WTC11 (cell line): ENCODE data around the gene SSB. TPM values are rescaled to one million over a fixed set of nuclear protein-coding genes. Genes with fewer than 3 reads are reported as not detected.

Experiments
- ATAC-seq: fragments of 200-7000 bp; cut with Tn5 transposase; 2 replicates; pipeline ENCODE4 v1.10.0; 2021; ENCODE audit warnings: mild to moderate bottlenecking, moderate library complexity
- CTCF ChIA-PET: fragments of 300-600 bp; sonication (Branson Sonifier 250); formaldehyde crosslinking; loops from one replicate; lab custom pipeline; 2021; ENCODE audit warnings: antibody characterized with exemption; lab: Charles Lee
- POLR2A ChIA-PET: fragments of 350-600 bp; sonication (Branson Sonifier 250); formaldehyde crosslinking; loops from one replicate; lab custom pipeline; 2021; ENCODE audit warnings: antibody characterized with exemption; lab: Charles Lee
- DNase-seq: peaks from one replicate; pipeline ENCODE4 v3.0.0; 2021; ENCODE audit warnings: low spot score
- H3K27ac Mint-ChIP-seq: 2 replicates; pipeline ENCODE4 v1.8.0; 2021; ENCODE audit warnings: mixed read lengths
- H3K27me3 Mint-ChIP-seq: 2 replicates; pipeline ENCODE4 v1.8.0; 2021; ENCODE audit warnings: low read depth, mild to moderate bottlenecking, moderate library complexity, mixed read lengths
- H3K36me3 Mint-ChIP-seq: 2 replicates; pipeline ENCODE4 v1.8.0; 2021; ENCODE audit warnings: mixed read lengths
- H3K4me1 Mint-ChIP-seq: 2 replicates; pipeline ENCODE4 v1.8.0; 2022; ENCODE audit warnings: mixed read lengths
- H3K4me3 Mint-ChIP-seq: 2 replicates; pipeline ENCODE4 v1.8.0; 2021; ENCODE audit warnings: mild to moderate bottlenecking, moderate library complexity, mixed read lengths
- H3K9me3 Mint-ChIP-seq: 2 replicates; pipeline ENCODE4 v1.8.0; 2021; ENCODE audit warnings: mixed read lengths
- CREM ChIP-seq: sonication (generic); formaldehyde crosslinking; IDR thresholded peaks from 2 replicates; pipeline ENCODE4 v1.8.1; 2022; ENCODE audit warnings: mild to moderate bottlenecking, missing genetic modification reagents, moderate library complexity
- FOXJ3 ChIP-seq: sonication (generic); formaldehyde crosslinking; IDR thresholded peaks from 2 replicates; pipeline ENCODE4 v1.9.0; 2021; ENCODE audit warnings: missing genetic modification reagents, mild to moderate bottlenecking, borderline replicate concordance
- FOXK1 ChIP-seq: sonication (generic); formaldehyde crosslinking; IDR thresholded peaks from 2 replicates; pipeline ENCODE4 v1.8.0; 2022; ENCODE audit warnings: mild to moderate bottlenecking, moderate library complexity, missing genetic modification reagents
- GABPB1 ChIP-seq: sonication (generic); formaldehyde crosslinking; IDR thresholded peaks from 2 replicates; pipeline ENCODE4 v1.8.1; 2023; ENCODE audit warnings: mild to moderate bottlenecking, missing genetic modification reagents
- GRHL2 ChIP-seq: fragments of 250-450 bp; sonication (Bioruptor Pico); IDR thresholded peaks from 2 replicates; pipeline ENCODE4 v1.8.0; 2022; ENCODE audit warnings: mild to moderate bottlenecking, moderate library complexity; ENCODE audit not compliant: insufficient replicate concordance, severe bottlenecking
- JAZF1 ChIP-seq: fragments of 250-450 bp; sonication (Bioruptor Pico); IDR thresholded peaks from 2 replicates; pipeline ENCODE4 v1.9.0; 2021; ENCODE audit warnings: moderate library complexity, mild to moderate bottlenecking, inconsistent platforms
- RORB ChIP-seq: fragments of 250-450 bp; sonication (Bioruptor Pico); IDR thresholded peaks from 2 replicates; pipeline ENCODE4 v1.9.0; 2021; ENCODE audit warnings: mild to moderate bottlenecking
- SMAD3 ChIP-seq: sonication (generic); formaldehyde crosslinking; IDR thresholded peaks from 2 replicates; pipeline ENCODE4 v1.8.0; 2022; ENCODE audit warnings: missing genetic modification reagents, mild to moderate bottlenecking, borderline replicate concordance
- SOX15 ChIP-seq: fragments of 250-450 bp; sonication (Bioruptor Pico); IDR thresholded peaks from 2 replicates; pipeline ENCODE4 v1.9.0; 2021; ENCODE audit warnings: mild to moderate bottlenecking
- TEAD1 ChIP-seq: sonication (generic); formaldehyde crosslinking; IDR thresholded peaks from 2 replicates; pipeline ENCODE4 v1.8.0; 2022; ENCODE audit warnings: mild to moderate bottlenecking, missing genetic modification reagents
- ZNF121 ChIP-seq: sonication (generic); formaldehyde crosslinking; IDR thresholded peaks from 2 replicates; pipeline ENCODE4 v1.8.0; 2023; ENCODE audit warnings: missing genetic modification reagents
- ZNF263 ChIP-seq: sonication (generic); formaldehyde crosslinking; IDR thresholded peaks from 2 replicates; pipeline ENCODE4 v1.8.1; 2022; ENCODE audit warnings: low read depth, mild to moderate bottlenecking, moderate library complexity, missing genetic modification reagents
- ZNF671 ChIP-seq: fragments of 250-450 bp; sonication (Bioruptor Pico); IDR thresholded peaks from 2 replicates; pipeline ENCODE4 v1.8.0; 2021; ENCODE audit warnings: mild to moderate bottlenecking
- total RNA-seq: library from RNA; stranded (reverse); gene quantifications from 3 replicates; pipeline ENCODE4 v1.2.3, GENCODE V29; 2021
- TF ChIP-seq, protein P1 (sequence below): sonication (generic); formaldehyde crosslinking; IDR thresholded peaks from 2 replicates; pipeline ENCODE4 v1.8.1; 2023; ENCODE audit warnings: mild to moderate bottlenecking, moderate library complexity, missing genetic modification reagents
- TF ChIP-seq, protein P2 (sequence below): fragments of 250-450 bp; sonication (Bioruptor Pico); IDR thresholded peaks from 2 replicates; pipeline ENCODE4 v1.9.0; 2021; ENCODE audit warnings: mild to moderate bottlenecking
- TF ChIP-seq, protein P3 (sequence below): sonication (generic); formaldehyde crosslinking; IDR thresholded peaks from 2 replicates; pipeline ENCODE4 v1.8.1; 2023; ENCODE audit warnings: mild to moderate bottlenecking, missing genetic modification reagents, moderate library complexity
- TF ChIP-seq, protein P4 (sequence below): fragments of 250-450 bp; sonication (Bioruptor Pico); IDR thresholded peaks from 2 replicates; pipeline ENCODE4 v1.9.0; 2021; ENCODE audit warnings: mild to moderate bottlenecking
- TF ChIP-seq, protein P5 (sequence below): sonication (generic); formaldehyde crosslinking; IDR thresholded peaks from 2 replicates; pipeline ENCODE4 v1.8.0; 2023; ENCODE audit warnings: mild to moderate bottlenecking, missing genetic modification reagents
- TF ChIP-seq, protein P6 (sequence below): sonication (generic); formaldehyde crosslinking; IDR thresholded peaks from 2 replicates; pipeline ENCODE4 v1.8.1; 2023; ENCODE audit warnings: mild to moderate bottlenecking, missing genetic modification reagents, moderate library complexity
- TF ChIP-seq, protein P7 (sequence below): fragments of 250-450 bp; sonication (Bioruptor Pico); IDR thresholded peaks from 2 replicates; pipeline ENCODE4 v2.1.2; 2022; ENCODE audit warnings: mild to moderate bottlenecking, moderate library complexity

Gene SSB
- total RNA-seq, 1 experiment from 2014 or later = 235 TPM

DNA sequence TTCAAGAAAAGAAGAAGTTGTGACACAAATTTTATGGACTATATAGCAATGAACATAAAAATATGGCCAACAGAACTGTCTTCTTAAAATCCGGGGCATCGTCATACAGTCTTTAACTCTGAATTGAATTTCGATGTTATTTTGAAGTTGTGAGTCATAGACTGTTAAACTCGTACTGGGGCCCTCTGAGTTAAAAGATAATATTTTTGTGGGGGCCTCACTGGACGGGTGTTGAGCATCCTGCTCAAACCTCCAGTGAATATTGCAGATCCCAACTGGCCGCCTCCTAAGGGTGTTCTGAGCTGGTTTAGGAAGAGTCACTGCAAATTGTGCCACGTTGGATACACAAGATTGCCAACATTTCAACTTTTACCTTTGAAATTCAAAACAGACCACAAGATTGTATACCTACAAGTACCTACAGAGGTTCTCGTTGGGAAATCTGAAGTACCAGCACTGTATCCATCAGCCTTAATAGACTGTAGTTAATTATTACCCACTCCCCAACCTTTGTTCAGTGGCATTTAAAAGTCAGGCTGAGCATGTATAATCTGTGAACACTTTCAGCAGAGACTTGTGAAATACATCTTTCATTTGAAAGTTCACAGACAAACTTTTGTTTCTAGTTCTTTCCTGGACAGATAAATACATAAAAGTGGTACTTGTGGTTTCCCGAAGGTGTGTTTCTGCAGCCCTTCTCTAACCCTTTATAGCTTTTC lies 37.3 kb upstream of the SSB start:
- no peak for DNase-seq
- ATAC-seq = no peak
- H3K9me3 Mint-ChIP-seq = peaks cover 27% of the 10 kb centered on the region
- H3K36me3 Mint-ChIP-seq = peaks cover 18% of the 10 kb centered on the region
- TF ChIP-seq, protein P1, sequence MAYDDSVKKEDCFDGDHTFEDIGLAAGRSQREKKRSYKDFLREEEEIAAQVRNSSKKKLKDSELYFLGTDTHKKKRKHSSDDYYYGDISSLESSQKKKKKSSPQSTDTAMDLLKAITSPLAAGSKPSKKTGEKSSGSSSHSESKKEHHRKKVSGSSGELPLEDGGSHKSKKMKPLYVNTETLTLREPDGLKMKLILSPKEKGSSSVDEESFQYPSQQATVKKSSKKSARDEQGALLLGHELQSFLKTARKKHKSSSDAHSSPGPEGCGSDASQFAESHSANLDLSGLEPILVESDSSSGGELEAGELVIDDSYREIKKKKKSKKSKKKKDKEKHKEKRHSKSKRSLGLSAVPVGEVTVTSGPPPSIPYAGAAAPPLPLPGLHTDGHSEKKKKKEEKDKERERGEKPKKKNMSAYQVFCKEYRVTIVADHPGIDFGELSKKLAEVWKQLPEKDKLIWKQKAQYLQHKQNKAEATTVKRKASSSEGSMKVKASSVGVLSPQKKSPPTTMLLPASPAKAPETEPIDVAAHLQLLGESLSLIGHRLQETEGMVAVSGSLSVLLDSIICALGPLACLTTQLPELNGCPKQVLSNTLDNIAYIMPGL = no peak
- TF ChIP-seq GABPB1 (CRISPR knock-in tag) (no peak), ZNF671 (CRISPR knock-in tag) (no peak), SMAD3 (CRISPR knock-in tag) (no peak), FOXK1 (CRISPR knock-in tag) (no peak), JAZF1 (CRISPR knock-in tag) (no peak), ZNF263 (CRISPR knock-in tag) (no peak), ZNF121 (CRISPR knock-in tag) (no peak), GRHL2 (CRISPR knock-in tag) (no peak), CREM (CRISPR knock-in tag) (no peak), SOX15 (no peak), FOXJ3 (no peak), TEAD1 (CRISPR knock-in tag) (no peak), RORB (CRISPR knock-in tag) (no peak)
- TF ChIP-seq, protein P2, sequence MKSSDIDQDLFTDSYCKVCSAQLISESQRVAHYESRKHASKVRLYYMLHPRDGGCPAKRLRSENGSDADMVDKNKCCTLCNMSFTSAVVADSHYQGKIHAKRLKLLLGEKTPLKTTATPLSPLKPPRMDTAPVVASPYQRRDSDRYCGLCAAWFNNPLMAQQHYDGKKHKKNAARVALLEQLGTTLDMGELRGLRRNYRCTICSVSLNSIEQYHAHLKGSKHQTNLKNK (CRISPR knock-in tag) = no peak
- TF ChIP-seq, protein P3, sequence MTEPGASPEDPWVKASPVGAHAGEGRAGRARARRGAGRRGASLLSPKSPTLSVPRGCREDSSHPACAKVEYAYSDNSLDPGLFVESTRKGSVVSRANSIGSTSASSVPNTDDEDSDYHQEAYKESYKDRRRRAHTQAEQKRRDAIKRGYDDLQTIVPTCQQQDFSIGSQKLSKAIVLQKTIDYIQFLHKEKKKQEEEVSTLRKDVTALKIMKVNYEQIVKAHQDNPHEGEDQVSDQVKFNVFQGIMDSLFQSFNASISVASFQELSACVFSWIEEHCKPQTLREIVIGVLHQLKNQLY (CRISPR knock-in tag) = no peak
- TF ChIP-seq, protein P4, sequence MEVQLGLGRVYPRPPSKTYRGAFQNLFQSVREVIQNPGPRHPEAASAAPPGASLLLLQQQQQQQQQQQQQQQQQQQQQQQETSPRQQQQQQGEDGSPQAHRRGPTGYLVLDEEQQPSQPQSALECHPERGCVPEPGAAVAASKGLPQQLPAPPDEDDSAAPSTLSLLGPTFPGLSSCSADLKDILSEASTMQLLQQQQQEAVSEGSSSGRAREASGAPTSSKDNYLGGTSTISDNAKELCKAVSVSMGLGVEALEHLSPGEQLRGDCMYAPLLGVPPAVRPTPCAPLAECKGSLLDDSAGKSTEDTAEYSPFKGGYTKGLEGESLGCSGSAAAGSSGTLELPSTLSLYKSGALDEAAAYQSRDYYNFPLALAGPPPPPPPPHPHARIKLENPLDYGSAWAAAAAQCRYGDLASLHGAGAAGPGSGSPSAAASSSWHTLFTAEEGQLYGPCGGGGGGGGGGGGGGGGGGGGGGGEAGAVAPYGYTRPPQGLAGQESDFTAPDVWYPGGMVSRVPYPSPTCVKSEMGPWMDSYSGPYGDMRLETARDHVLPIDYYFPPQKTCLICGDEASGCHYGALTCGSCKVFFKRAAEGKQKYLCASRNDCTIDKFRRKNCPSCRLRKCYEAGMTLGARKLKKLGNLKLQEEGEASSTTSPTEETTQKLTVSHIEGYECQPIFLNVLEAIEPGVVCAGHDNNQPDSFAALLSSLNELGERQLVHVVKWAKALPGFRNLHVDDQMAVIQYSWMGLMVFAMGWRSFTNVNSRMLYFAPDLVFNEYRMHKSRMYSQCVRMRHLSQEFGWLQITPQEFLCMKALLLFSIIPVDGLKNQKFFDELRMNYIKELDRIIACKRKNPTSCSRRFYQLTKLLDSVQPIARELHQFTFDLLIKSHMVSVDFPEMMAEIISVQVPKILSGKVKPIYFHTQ = no peak
- TF ChIP-seq, protein P5, sequence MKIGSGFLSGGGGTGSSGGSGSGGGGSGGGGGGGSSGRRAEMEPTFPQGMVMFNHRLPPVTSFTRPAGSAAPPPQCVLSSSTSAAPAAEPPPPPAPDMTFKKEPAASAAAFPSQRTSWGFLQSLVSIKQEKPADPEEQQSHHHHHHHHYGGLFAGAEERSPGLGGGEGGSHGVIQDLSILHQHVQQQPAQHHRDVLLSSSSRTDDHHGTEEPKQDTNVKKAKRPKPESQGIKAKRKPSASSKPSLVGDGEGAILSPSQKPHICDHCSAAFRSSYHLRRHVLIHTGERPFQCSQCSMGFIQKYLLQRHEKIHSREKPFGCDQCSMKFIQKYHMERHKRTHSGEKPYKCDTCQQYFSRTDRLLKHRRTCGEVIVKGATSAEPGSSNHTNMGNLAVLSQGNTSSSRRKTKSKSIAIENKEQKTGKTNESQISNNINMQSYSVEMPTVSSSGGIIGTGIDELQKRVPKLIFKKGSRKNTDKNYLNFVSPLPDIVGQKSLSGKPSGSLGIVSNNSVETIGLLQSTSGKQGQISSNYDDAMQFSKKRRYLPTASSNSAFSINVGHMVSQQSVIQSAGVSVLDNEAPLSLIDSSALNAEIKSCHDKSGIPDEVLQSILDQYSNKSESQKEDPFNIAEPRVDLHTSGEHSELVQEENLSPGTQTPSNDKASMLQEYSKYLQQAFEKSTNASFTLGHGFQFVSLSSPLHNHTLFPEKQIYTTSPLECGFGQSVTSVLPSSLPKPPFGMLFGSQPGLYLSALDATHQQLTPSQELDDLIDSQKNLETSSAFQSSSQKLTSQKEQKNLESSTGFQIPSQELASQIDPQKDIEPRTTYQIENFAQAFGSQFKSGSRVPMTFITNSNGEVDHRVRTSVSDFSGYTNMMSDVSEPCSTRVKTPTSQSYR = no peak
- TF ChIP-seq, protein P6, sequence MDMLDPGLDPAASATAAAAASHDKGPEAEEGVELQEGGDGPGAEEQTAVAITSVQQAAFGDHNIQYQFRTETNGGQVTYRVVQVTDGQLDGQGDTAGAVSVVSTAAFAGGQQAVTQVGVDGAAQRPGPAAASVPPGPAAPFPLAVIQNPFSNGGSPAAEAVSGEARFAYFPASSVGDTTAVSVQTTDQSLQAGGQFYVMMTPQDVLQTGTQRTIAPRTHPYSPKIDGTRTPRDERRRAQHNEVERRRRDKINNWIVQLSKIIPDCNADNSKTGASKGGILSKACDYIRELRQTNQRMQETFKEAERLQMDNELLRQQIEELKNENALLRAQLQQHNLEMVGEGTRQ (CRISPR knock-in tag) = no peak
- TF ChIP-seq, protein P7, sequence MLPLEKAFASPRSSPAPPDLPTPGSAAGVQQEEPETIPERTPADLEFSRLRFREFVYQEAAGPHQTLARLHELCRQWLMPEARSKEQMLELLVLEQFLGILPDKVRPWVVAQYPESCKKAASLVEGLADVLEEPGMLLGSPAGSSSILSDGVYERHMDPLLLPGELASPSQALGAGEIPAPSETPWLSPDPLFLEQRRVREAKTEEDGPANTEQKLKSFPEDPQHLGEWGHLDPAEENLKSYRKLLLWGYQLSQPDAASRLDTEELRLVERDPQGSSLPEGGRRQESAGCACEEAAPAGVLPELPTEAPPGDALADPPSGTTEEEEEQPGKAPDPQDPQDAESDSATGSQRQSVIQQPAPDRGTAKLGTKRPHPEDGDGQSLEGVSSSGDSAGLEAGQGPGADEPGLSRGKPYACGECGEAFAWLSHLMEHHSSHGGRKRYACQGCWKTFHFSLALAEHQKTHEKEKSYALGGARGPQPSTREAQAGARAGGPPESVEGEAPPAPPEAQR (CRISPR knock-in tag) = no peak
- H3K27ac Mint-ChIP-seq = no peak overlapping the region
- 0 out of 2 replicates have a peak, but pooled peaks cover 5% of the 10 kb centered on the region for H3K4me1 Mint-ChIP-seq
- H3K27me3 Mint-ChIP-seq = no peaks in the 10 kb centered on the region
- H3K4me3 Mint-ChIP-seq = no peak overlapping the region
- POLR2A ChIA-PET = no interaction called here
- CTCF ChIA-PET = no interaction called here
